PFSK-1 (cell line): ENCODE data around the gene MYH13.

Experiments used
- FOXP2 ChIP-seq: optimal IDR thresholded peaks from 2 replicates; pipeline ENCODE3; 2011; ENCODE audit warnings: borderline replicate concordance, control low read depth, inconsistent platforms; ENCODE audit not compliant: insufficient read depth; ENCODE audit errors: extremely low read length, extremely low read depth
- POLR2AphosphoS5 ChIP-seq: IDR thresholded peaks from 2 replicates; pipeline ENCODE4 v1.6.1; 2012; ENCODE audit warnings: low read depth, mild to moderate bottlenecking, control low read depth, low read length, moderate library complexity
- SIN3A ChIP-seq: IDR thresholded peaks from 2 replicates; pipeline ENCODE4 v1.6.1; 2012; ENCODE audit warnings: mild to moderate bottlenecking, low read length, moderate library complexity, borderline replicate concordance; ENCODE audit not compliant: insufficient read depth
- TAF1 ChIP-seq: IDR thresholded peaks from 2 replicates; pipeline ENCODE4 v1.6.1; 2012; ENCODE audit warnings: low read length, control low read depth, borderline replicate concordance; ENCODE audit not compliant: insufficient read depth
- TF ChIP-seq, protein P1 (sequence below), 2 experiments: IDR thresholded peaks; 2 replicates each; pipeline versions ENCODE4 v1.6.1 to v1.8.0; 2011 to 2012; ENCODE audit warnings: low read depth in 2 of 2, low read length in 2 of 2, control low read depth in 1 of 2, inconsistent platforms in 1 of 2, mild to moderate bottlenecking in 1 of 2, moderate library complexity in 1 of 2; ENCODE audit not compliant: insufficient read depth in 1 of 2

The MYH13 gene

DNA sequence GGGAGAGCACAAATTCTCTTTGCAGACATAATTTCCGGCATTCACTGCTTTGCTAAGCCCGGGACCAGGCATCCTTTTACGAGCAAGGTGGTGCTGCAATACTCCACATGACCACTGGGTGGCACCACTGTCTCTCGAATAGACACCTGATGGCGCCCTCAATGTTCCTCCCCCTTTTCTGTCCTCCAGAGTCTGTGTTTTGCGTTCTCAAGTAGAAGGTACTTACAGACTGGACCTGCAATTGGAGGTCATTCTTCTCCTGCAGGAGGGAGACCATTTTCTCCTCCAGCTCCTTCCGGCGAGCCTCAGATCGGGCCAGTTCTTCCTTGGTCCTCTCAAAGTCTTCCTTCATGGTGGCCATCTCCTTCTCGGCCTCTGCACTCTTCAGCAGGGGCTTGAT is 45.2 kb downstream of the MYH13 start:
- no peak for TF ChIP-seq POLR2AphosphoS5
- no peak for TF ChIP-seq SIN3A
- no peak for TF ChIP-seq TAF1
- TF ChIP-seq, protein P1, sequence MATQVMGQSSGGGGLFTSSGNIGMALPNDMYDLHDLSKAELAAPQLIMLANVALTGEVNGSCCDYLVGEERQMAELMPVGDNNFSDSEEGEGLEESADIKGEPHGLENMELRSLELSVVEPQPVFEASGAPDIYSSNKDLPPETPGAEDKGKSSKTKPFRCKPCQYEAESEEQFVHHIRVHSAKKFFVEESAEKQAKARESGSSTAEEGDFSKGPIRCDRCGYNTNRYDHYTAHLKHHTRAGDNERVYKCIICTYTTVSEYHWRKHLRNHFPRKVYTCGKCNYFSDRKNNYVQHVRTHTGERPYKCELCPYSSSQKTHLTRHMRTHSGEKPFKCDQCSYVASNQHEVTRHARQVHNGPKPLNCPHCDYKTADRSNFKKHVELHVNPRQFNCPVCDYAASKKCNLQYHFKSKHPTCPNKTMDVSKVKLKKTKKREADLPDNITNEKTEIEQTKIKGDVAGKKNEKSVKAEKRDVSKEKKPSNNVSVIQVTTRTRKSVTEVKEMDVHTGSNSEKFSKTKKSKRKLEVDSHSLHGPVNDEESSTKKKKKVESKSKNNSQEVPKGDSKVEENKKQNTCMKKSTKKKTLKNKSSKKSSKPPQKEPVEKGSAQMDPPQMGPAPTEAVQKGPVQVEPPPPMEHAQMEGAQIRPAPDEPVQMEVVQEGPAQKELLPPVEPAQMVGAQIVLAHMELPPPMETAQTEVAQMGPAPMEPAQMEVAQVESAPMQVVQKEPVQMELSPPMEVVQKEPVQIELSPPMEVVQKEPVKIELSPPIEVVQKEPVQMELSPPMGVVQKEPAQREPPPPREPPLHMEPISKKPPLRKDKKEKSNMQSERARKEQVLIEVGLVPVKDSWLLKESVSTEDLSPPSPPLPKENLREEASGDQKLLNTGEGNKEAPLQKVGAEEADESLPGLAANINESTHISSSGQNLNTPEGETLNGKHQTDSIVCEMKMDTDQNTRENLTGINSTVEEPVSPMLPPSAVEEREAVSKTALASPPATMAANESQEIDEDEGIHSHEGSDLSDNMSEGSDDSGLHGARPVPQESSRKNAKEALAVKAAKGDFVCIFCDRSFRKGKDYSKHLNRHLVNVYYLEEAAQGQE (IDR thresholded peaks at IDR 0.05; ENCODE audit: insufficient read depth in 1 of 2, low read depth in 2 of 2, low read length in 2 of 2) = no peak
- no peak for TF ChIP-seq FOXP2

- TF ChIP-seq FOXP2 (no peak), TAF1 (no peak), SIN3A (no peak), POLR2AphosphoS5 (no peak)
- TF ChIP-seq, protein P1 (IDR thresholded peaks at IDR 0.05; ENCODE audit: insufficient read depth in 1 of 2, low read depth in 2 of 2, low read length in 2 of 2) = no peak
Measured at GRCh38 chr17:10325031-10325695, 47.6 kb downstream of the MYH13 start.

GRCh38 chr17:10323812-10324610 is 48.8 kb downstream of the MYH13 start:
- TF ChIP-seq FOXP2 (no peak), TAF1 (no peak), SIN3A (no peak), POLR2AphosphoS5 (no peak)
- TF ChIP-seq, protein P1 (IDR thresholded peaks at IDR 0.05; ENCODE audit: insufficient read depth in 1 of 2, low read depth in 2 of 2, low read length in 2 of 2) = no peak

- TF ChIP-seq POLR2AphosphoS5 = no peak
- TF ChIP-seq TAF1 = no peak
- TF ChIP-seq FOXP2 = no peak
- TF ChIP-seq, protein P1 (IDR thresholded peaks at IDR 0.05; ENCODE audit: insufficient read depth in 1 of 2, low read depth in 2 of 2, low read length in 2 of 2) = no peak
- no peak for TF ChIP-seq SIN3A
Measured at GRCh38 chr17:10318535-10318934, 54.3 kb downstream of the MYH13 start.
